OCI-LY3 (cell line): Measurements from ENCODE around the gene TTC28.

ENCODE experiments used
- H2AFZ ChIP-seq: fragments of 200-600, 300-600 bp; shearing (Covaris generic); 2 replicates; pipeline ENCODE4 v1.6.0; 2014; ENCODE audit warnings: antibody characterized with exemption, low read depth, low read length
- H3K27ac ChIP-seq: fragments of 200-600, 300-600 bp; sonication (generic); 2 replicates; pipeline ENCODE4 v1.5.1; 2014; ENCODE audit warnings: mild to moderate bottlenecking, low read length, moderate library complexity, mixed read lengths
- H3K27me3 ChIP-seq: fragments of 200-600, 300-600 bp; sonication (generic); 2 replicates; pipeline ENCODE4 v1.6.1; 2014; ENCODE audit warnings: low read depth, low read length, mixed read lengths
- H3K36me3 ChIP-seq: fragments of 200-600, 300-600 bp; sonication (generic); replicated peaks from 2 replicates; pipeline ENCODE3; 2014; ENCODE audit warnings: low read depth, low read length, mixed read lengths
- H3K4me1 ChIP-seq: fragments of 300-600, 200-600 bp; sonication (generic); 2 replicates; pipeline ENCODE4 v1.6.1; 2014; ENCODE audit warnings: low read length, mixed read lengths
- H3K4me2 ChIP-seq: fragments of 200-600, 300-600 bp; sonication (generic); 2 replicates; pipeline ENCODE4 v1.6.1; 2014; ENCODE audit warnings: low read length, mixed read lengths
- H3K4me3 ChIP-seq: fragments of 300-600, 200-600 bp; sonication (generic); 2 replicates; pipeline ENCODE4 v1.5.1; 2014; ENCODE audit warnings: antibody characterized with exemption, mild to moderate bottlenecking, low read length, moderate library complexity
- H3K79me2 ChIP-seq: fragments of 300-600, 200-600 bp; shearing (Covaris generic); 2 replicates; pipeline ENCODE4 v1.6.1; 2014; ENCODE audit warnings: mild to moderate bottlenecking, low read length, mixed read lengths
- H3K9ac ChIP-seq: fragments of 300-600, 200-600 bp; shearing (Covaris generic); 2 replicates; pipeline ENCODE4 v1.6.0; 2014; ENCODE audit warnings: mild to moderate bottlenecking, low read length, moderate library complexity
- H3K9me3 ChIP-seq: fragments of 200-600, 300-600 bp; shearing (Covaris generic); 2 replicates; pipeline ENCODE4 v1.6.1; 2014; ENCODE audit warnings: low read length, mixed read lengths; ENCODE audit not compliant: insufficient read depth
- H4K20me1 ChIP-seq: fragments of 200-600, 300-600 bp; sonication (generic); 2 replicates; pipeline ENCODE4 v1.6.1; 2016; ENCODE audit warnings: low read length, mixed read lengths; ENCODE audit not compliant: insufficient read depth
- CTCF ChIP-seq: fragments of 200-600, 300-600 bp; sonication (generic); IDR thresholded peaks from 2 replicates; pipeline ENCODE4 v1.5.1; 2014; ENCODE audit warnings: antibody characterized with exemption, low read length, low read depth
- EZH2phosphoT487 ChIP-seq: fragments of 200-600 bp; shearing (Covaris generic); IDR thresholded peaks from 2 replicates; pipeline ENCODE4 v1.6.1; 2018; ENCODE audit warnings: antibody characterized with exemption, mixed run types, low read depth

TTC28 gene

GRCh38 chr22:27980424-27981148 is 699.1 kb downstream of the TTC28 start:
- no peaks in the 10 kb centered on the region for H3K9me3 ChIP-seq
- H3K9ac ChIP-seq, result no peak overlapping the region
- H2AFZ ChIP-seq, result no peak overlapping the region
- no peaks in the 10 kb centered on the region for H3K27me3 ChIP-seq
- H4K20me1 ChIP-seq, result no peaks in the 10 kb centered on the region
- no peaks in the 10 kb centered on the region for H3K79me2 ChIP-seq
- H3K4me2 ChIP-seq, result no peak overlapping the region
- TF ChIP-seq EZH2phosphoT487, result no peak
- TF ChIP-seq CTCF, result no peak
- no peaks in the 10 kb centered on the region for H3K4me1 ChIP-seq
- no peak overlapping the region for H3K27ac ChIP-seq
- H3K36me3 ChIP-seq, result peaks cover 10% of the 10 kb centered on the region
- H3K4me3 ChIP-seq, result no peak overlapping the region

GRCh38 chr22:27978802-27979201 is 700.8 kb downstream of the TTC28 start:
- no peaks in the 10 kb centered on the region for H3K4me1 ChIP-seq
- no peak overlapping the region for H3K4me2 ChIP-seq
- no peaks in the 10 kb centered on the region for H3K9me3 ChIP-seq
- H3K36me3 ChIP-seq, result peaks cover 10% of the 10 kb centered on the region
- no peaks in the 10 kb centered on the region for H4K20me1 ChIP-seq
- TF ChIP-seq CTCF (no peak), EZH2phosphoT487 (no peak)
- H3K9ac ChIP-seq, result no peak overlapping the region
- no peaks in the 10 kb centered on the region for H3K27me3 ChIP-seq
- no peak overlapping the region for H3K27ac ChIP-seq
- no peak overlapping the region for H3K4me3 ChIP-seq
- no peak overlapping the region for H2AFZ ChIP-seq
- no peaks in the 10 kb centered on the region for H3K79me2 ChIP-seq

GRCh38 chr22:27978317-27978716 is 701.3 kb downstream of the TTC28 start:
- Histone ChIP-seq H4K20me1 (no peaks in the 10 kb centered on the region), H3K4me1 (no peaks in the 10 kb centered on the region), H3K36me3 (peaks cover 10% of the 10 kb centered on the region), H3K9ac (no peak overlapping the region), H3K4me3 (no peak overlapping the region), H3K4me2 (no peak overlapping the region), H2AFZ (no peak overlapping the region), H3K9me3 (no peaks in the 10 kb centered on the region), H3K27me3 (no peaks in the 10 kb centered on the region), H3K79me2 (no peaks in the 10 kb centered on the region), H3K27ac (no peak overlapping the region)
- TF ChIP-seq CTCF, result no peak
- TF ChIP-seq EZH2phosphoT487, result no peak

GRCh38 chr22:27976586-27976985 is 703.1 kb downstream of the TTC28 start:
- H3K27ac ChIP-seq, result no peak overlapping the region
- H3K4me3 ChIP-seq, result no peak overlapping the region
- no peaks in the 10 kb centered on the region for H3K4me1 ChIP-seq
- H3K36me3 ChIP-seq, result peaks cover 2% of the 10 kb centered on the region
- H3K27me3 ChIP-seq, result no peaks in the 10 kb centered on the region
- no peaks in the 10 kb centered on the region for H3K79me2 ChIP-seq
- H4K20me1 ChIP-seq, result no peaks in the 10 kb centered on the region
- H2AFZ ChIP-seq, result no peak overlapping the region
- H3K9ac ChIP-seq, result no peak overlapping the region
- TF ChIP-seq CTCF (no peak), EZH2phosphoT487 (no peak)
- no peaks in the 10 kb centered on the region for H3K9me3 ChIP-seq
- no peak overlapping the region for H3K4me2 ChIP-seq
